ENCODE results near the gene PKP2. TPM values are rescaled to one million over a fixed set of nuclear protein-coding genes. Genes with fewer than 3 reads are reported as not detected.

Gene PKP2
- total and polyA plus RNA-seq, 9 of the 15 experiments (the other 6 are each of a cell fraction or from before 2014, with no cell fraction given), result 1.6 to 4.2 (median 2.8) TPM

- no peak for TF ChIP-seq TSHZ1 (CRISPR knock-in tag; IDR thresholded peaks at IDR 0.05)
- no peak for TF ChIP-seq MLX (CRISPR knock-in tag; conservative IDR thresholded peaks at IDR 0.05)
- TF ChIP-seq TARDBP (IDR thresholded peaks at IDR 0.05), result no peak
Observed at GRCh38 chr12:32828552-32828951, 68.0 kb downstream of the PKP2 start (continued).

GRCh38 chr12:32828120-32828519 is 68.5 kb downstream of the PKP2 start:
- no peak overlapping the region for H2AFZ ChIP-seq (ENCODE audit: low read depth, low read length)
- TF ChIP-seq MCM2 (IDR thresholded peaks at IDR 0.05; ENCODE audit: low read depth), result no peak
- no peak for TF ChIP-seq ZNF592 (IDR thresholded peaks at IDR 0.05)
- POLR2A ChIA-PET, result no interaction called here
- H3K4me1 ChIP-seq (replicated peaks in 1 of 2; ENCODE audit: control insufficient read depth in 2 of 2, insufficient read depth in 2 of 2, low read length in 2 of 2), result no peaks in the 10 kb centered on the region
- intact Hi-C loops (cut with micrococcal nuclease) (no loop called here), in situ Hi-C loops (cut with MboI) (no loop called here)
- H3K27ac ChIP-seq (ENCODE audit: extremely low read depth, low read depth, low read length), result no peak overlapping the region
- no peak overlapping the region for H3K4me3 ChIP-seq
- no peak for FAIRE-seq
- H3K79me2 ChIP-seq (ENCODE audit: control insufficient read depth, insufficient read depth, low read length), result no peaks in the 10 kb centered on the region
- no peaks in the 10 kb centered on the region for H3K36me3 ChIP-seq (ENCODE audit: control insufficient read depth, insufficient read depth, low read length)
- no peak overlapping the region for H3K4me2 ChIP-seq (ENCODE audit: insufficient read depth, low read length)
- CTCF ChIA-PET (ENCODE audit: low intra/inter-chr PET ratio), result no interaction called here
- H4K20me1 ChIP-seq (replicated peaks; ENCODE audit: control insufficient read depth, insufficient read depth, low read length), result no peaks in the 10 kb centered on the region
- WGBS (ENCODE audit: insufficient coverage, low coverage, missing lambda C conversion rate), result 7% methylated on average over 1 of the region's 1 CpG
- no peaks in the 10 kb centered on the region for H3K27me3 ChIP-seq (ENCODE audit: control insufficient read depth in 2 of 2, insufficient read depth in 2 of 2, low read length in 2 of 2)
- no peak overlapping the region for H3K9ac ChIP-seq (ENCODE audit: insufficient read depth in 1 of 2, low read depth in 2 of 2, low read length in 2 of 2)
- DNase-seq (ENCODE audit: extremely low read depth in 1 of 4, low spot score in 3 of 4), result no peak
- H3K9me1 ChIP-seq (ENCODE audit: control insufficient read depth, insufficient read depth, low read length), result no peaks in the 10 kb centered on the region
- no TSS peak for BruUV-seq (replicated peaks)
- no peaks in the 10 kb centered on the region for H3K9me3 ChIP-seq (replicated peaks; ENCODE audit: control insufficient read depth, insufficient read depth, low read depth, low read length)
- ATAC-seq, result no peak
